Suprapubic skin (tissue), 4 donors: ENCODE results near the gene SAG. TPM values are rescaled to one million over a fixed set of nuclear protein-coding genes. Genes with fewer than 3 reads are reported as not detected.

ENCODE experiments used
- DNase-seq, 2 donors: peaks; one replicate each; pipeline ENCODE4 v3.0.0-alpha.2; 2019; ENCODE audit warnings: low spot score in 2 of 2
- H3K27ac ChIP-seq: fragments of 200-600 bp; sonication (generic); one replicate; pipeline ENCODE4 v1.5.1; 2019
- H3K27me3 ChIP-seq: fragments of 200-600 bp; sonication (generic); one replicate; pipeline ENCODE4 v1.5.1; 2019
- H3K36me3 ChIP-seq: fragments of 200-600 bp; sonication (generic); one replicate; pipeline ENCODE4 v1.5.1; 2019
- H3K4me1 ChIP-seq: fragments of 200-600 bp; sonication (generic); one replicate; pipeline ENCODE4 v1.5.1; 2019
- H3K4me3 ChIP-seq: fragments of 200-600 bp; sonication (generic); one replicate; pipeline ENCODE4 v1.5.1; 2019; ENCODE audit warnings: mild to moderate bottlenecking
- H3K9me3 ChIP-seq: fragments of 200-600 bp; sonication (generic); one replicate; pipeline ENCODE4 v1.5.1; 2019
- CTCF ChIP-seq, 2 donors: fragments of 200-600 bp in 1 of 2; fragments of 450-650 bp in 1 of 2; sonication (generic) in 1 of 2; IDR thresholded peaks; one replicate each; pipeline ENCODE4 v1.5.1; 2016 to 2019; ENCODE audit warnings: antibody characterized with exemption in 2 of 2, mild to moderate bottlenecking in 1 of 2, moderate library complexity in 1 of 2
- EP300 ChIP-seq: sonication (generic); formaldehyde crosslinking; IDR thresholded peaks from one replicate; pipeline ENCODE4 v1.6.1; 2017; ENCODE audit warnings: antibody characterized with exemption
- POLR2A ChIP-seq, 2 donors: fragments of 450-650 bp; IDR thresholded peaks; one replicate each; pipeline ENCODE4 v1.6.1; 2017; ENCODE audit warnings: antibody characterized with exemption in 2 of 2, mild to moderate bottlenecking in 2 of 2, moderate library complexity in 2 of 2
- POLR2AphosphoS5 ChIP-seq, 3 donors: sonication (generic); formaldehyde crosslinking; IDR thresholded peaks; one replicate each; pipeline ENCODE4 v1.6.1; 2017; ENCODE audit warnings: antibody characterized with exemption in 3 of 3
- WGBS: methylation state at CpG from one replicate; pipeline ENCODE4 v1.1.5; 2018; 5-methylcytosine and 5-hydroxymethylcytosine counted together
- total RNA-seq, 4 donors: library from RNA; depleted of rRNA; stranded (reverse); fragments of >200 nt; gene quantifications; one replicate each; pipeline ENCODE4 v1.1.0, GENCODE V29; 2016

SAG gene
- total RNA-seq, 4 donors from 2014 or later, result not detected

- H3K27ac ChIP-seq, result no peak overlapping the region
- H3K27me3 ChIP-seq, result peaks cover 4% of the 10 kb centered on the region
- H3K4me1 ChIP-seq, result no peaks in the 10 kb centered on the region
- no peak for DNase-seq
- H3K4me3 ChIP-seq, result no peak overlapping the region
- no peaks in the 10 kb centered on the region for H3K36me3 ChIP-seq
- no peaks in the 10 kb centered on the region for H3K9me3 ChIP-seq
- 86% methylated on average over 5 of the region's 5 CpGs for WGBS
- TF ChIP-seq EP300, result no peak
- TF ChIP-seq POLR2AphosphoS5 (IDR thresholded peaks at IDR 0.05), result no peak
- TF ChIP-seq CTCF (IDR thresholded peaks at IDR 0.05), result no peak
- no peak for TF ChIP-seq POLR2A (IDR thresholded peaks at IDR 0.05)
Observed at GRCh38 chr2:233336541-233336940, 28.9 kb downstream of the SAG start.

GRCh38 chr2:233338046-233338445, 30.4 kb downstream of the SAG start:
- Histone ChIP-seq H3K36me3 (no peaks in the 10 kb centered on the region), H3K9me3 (no peaks in the 10 kb centered on the region), H3K4me1 (no peaks in the 10 kb centered on the region), H3K27ac (no peak overlapping the region), H3K27me3 (peaks cover 4% of the 10 kb centered on the region), H3K4me3 (no peak overlapping the region)
- no peak for DNase-seq
- 89% methylated on average over 5 of the region's 5 CpGs for WGBS
- TF ChIP-seq POLR2A (IDR thresholded peaks at IDR 0.05) (no peak), CTCF (IDR thresholded peaks at IDR 0.05) (no peak), EP300 (no peak), POLR2AphosphoS5 (IDR thresholded peaks at IDR 0.05) (no peak)

GRCh38 chr2:233338812-233339368, 31.3 kb downstream of the SAG start:
- Histone ChIP-seq H3K27me3 (peaks cover 4% of the 10 kb centered on the region), H3K9me3 (no peaks in the 10 kb centered on the region), H3K4me1 (no peaks in the 10 kb centered on the region), H3K27ac (no peak overlapping the region), H3K36me3 (no peaks in the 10 kb centered on the region), H3K4me3 (no peak overlapping the region)
- no peak for TF ChIP-seq POLR2A (IDR thresholded peaks at IDR 0.05)
- no peak for TF ChIP-seq CTCF (IDR thresholded peaks at IDR 0.05)
- no peak for TF ChIP-seq POLR2AphosphoS5 (IDR thresholded peaks at IDR 0.05)
- TF ChIP-seq EP300, result no peak
- DNase-seq, result no peak
- 73% methylated on average over 3 of the region's 3 CpGs for WGBS

- no peaks in the 10 kb centered on the region for H3K36me3 ChIP-seq
- DNase-seq, result no peak
- H3K4me1 ChIP-seq, result no peaks in the 10 kb centered on the region
- TF ChIP-seq EP300 (no peak), CTCF (IDR thresholded peaks at IDR 0.05) (no peak), POLR2AphosphoS5 (IDR thresholded peaks at IDR 0.05) (no peak), POLR2A (IDR thresholded peaks at IDR 0.05) (no peak)
- no peak overlapping the region for H3K27ac ChIP-seq
- H3K27me3 ChIP-seq, result peaks cover 4% of the 10 kb centered on the region
- WGBS, result 54% methylated on average over 3 of the region's 3 CpGs
- H3K4me3 ChIP-seq, result no peak overlapping the region
- no peaks in the 10 kb centered on the region for H3K9me3 ChIP-seq
Observed at GRCh38 chr2:233339427-233339826, 31.8 kb downstream of the SAG start.

GRCh38 chr2:233341296-233341695, 33.7 kb downstream of the SAG start:
- H3K4me3 ChIP-seq, result no peak overlapping the region
- no peaks in the 10 kb centered on the region for H3K9me3 ChIP-seq
- H3K36me3 ChIP-seq, result no peaks in the 10 kb centered on the region
- peaks cover 4% of the 10 kb centered on the region for H3K27me3 ChIP-seq
- TF ChIP-seq EP300 (no peak), POLR2A (IDR thresholded peaks at IDR 0.05) (no peak), CTCF (IDR thresholded peaks at IDR 0.05) (no peak), POLR2AphosphoS5 (IDR thresholded peaks at IDR 0.05) (no peak)
- WGBS, result 98% methylated on average over 3 of the region's 3 CpGs
- no peak for DNase-seq
- H3K4me1 ChIP-seq, result no peaks in the 10 kb centered on the region
- H3K27ac ChIP-seq, result no peak overlapping the region
